Hippocampal formation (tissue), 2 donors: ENCODE measurements around the gene COMMD1.
"Not testable (repeated sequence)": the region's sequence is repeated elsewhere in the genome, so short reads cannot be mapped to it uniquely, and the experiment has no call there.

ENCODE experiments used
- DNase-seq, 2 donors: peaks; one replicate each; lab custom pipeline; 2025; lab: John Stamatoyannopoulos, UW

Gene COMMD1

DNA sequence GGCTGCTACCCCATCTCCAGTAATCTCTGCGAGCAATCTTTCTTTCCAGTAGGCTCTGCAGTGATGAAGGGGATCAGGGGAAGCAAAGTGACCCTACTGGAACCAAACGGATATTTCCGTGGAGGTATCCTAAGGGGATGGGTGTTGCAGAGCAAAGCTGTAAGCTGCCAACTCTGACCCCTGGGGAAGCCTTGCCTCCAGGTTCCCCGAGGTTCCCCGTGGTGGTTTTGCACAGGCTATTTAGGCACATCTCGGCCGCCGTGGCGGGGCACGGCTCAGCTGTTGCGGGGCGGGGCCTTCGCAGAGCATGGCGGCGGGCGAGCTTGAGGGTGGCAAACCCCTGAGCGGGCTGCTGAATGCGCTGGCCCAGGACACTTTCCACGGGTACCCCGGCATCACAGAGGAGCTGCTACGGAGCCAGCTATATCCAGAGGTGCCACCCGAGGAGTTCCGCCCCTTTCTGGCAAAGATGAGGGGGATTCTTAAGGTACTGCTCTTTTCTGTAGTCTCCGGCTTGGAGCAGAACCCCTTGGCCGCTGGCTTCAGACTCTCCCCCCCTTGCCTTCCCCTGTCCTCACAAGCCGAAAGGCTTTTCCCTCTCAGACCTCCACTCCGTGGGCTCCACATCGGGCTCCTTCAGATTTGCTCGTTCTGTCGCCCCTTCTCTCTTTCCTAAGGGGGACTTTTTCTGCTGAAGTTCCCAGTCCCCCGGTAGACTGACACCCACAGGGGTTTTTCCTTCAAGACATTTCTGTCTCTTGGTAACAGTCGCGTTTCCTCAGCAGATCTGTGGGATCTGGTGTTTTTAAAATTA, at the start of gene COMMD1:
COMMD1 (plus strand) TSS at position 303 of the 814 bp plus-strand sequence; CDS start at position 308, 5 bp downstream.
- DNase-seq: peak; percentile 74 to 84

DNA sequence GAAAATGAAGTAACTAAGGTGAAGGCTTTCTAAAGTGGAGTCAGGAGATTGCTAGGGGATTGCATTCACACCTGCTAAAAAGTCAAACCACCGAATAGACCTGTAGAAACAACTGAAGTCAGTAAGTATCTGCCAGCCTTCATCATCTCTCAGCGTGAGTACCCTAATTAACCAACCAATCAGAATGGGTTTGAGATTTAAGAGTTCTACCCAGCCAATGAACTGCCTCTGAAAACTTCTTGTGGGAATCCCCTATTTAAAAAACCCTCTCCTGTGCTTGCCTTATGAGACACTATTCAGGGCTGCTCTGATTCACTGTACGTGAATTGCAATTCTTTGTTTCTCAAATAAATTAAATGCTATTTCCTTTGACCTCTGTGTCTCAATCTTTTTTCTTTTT, 48.2 kb upstream of the COMMD1 start:
- DNase-seq: no peak

GRCh38 chr2:61862085-61862484, 43.4 kb upstream of the COMMD1 start:
- no peak for DNase-seq

DNA sequence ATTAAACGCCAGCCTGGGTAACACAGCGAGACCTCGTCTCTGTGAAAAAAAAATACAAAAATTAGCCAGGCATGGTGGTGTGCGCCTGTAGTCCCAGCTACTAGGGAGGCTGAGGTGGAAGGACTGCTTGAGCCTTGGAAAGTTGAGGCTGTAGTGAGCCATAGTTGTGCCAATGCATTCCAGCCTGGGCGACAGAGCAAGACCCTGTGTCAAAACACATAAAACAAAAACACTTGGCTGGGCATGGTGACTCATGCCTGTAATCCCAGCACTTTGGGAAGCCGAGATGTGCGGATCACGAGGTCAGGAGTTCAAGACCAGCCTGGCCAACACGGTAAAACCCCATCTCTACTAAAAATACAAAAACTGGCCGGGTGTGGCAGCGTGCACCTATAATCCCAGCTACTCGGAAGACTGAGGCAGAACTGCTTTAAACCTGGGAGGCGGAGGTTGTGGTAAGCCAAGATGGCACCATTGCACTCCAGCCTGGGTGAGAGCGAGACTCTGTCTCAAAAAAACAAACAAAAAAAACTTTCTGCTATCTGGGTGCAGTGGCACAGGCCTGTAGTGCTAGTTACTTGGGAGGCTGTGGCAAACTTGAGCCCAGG, 38.9 kb upstream of the COMMD1 start:
- DNase-seq: not testable (repeated sequence)

GRCh38 chr2:61876400-61876799, 29.1 kb upstream of the COMMD1 start:
- DNase-seq: no peak

GRCh38 chr2:61877571-61878245, 27.8 kb upstream of the COMMD1 start:
- DNase-seq: no peak

GRCh38 chr2:61878761-61879160, 26.7 kb upstream of the COMMD1 start:
- DNase-seq: no peak

DNA sequence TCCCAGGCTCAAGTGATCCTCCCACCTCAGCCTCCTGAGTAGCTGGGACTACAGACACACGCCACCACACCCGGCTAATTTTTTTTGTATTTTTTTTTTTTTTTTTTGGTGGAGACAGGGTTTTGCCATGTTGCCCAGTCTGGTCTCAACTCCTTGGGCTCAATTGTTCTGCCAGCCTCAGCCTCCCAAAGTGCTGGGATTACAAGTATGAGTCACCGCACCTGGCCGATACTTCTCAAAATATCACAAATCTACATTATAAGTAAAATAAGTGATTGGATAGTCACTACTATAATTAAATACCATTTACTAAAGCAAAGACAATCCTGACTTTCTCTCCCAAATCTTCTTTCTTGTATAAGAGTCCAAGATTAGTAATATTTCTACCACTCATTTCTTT, 26.1 kb upstream of the COMMD1 start:
- not testable (repeated sequence) for DNase-seq

- no peak for DNase-seq
Measured at GRCh38 chr2:61882850-61883249, 22.6 kb upstream of the COMMD1 start.

DNA sequence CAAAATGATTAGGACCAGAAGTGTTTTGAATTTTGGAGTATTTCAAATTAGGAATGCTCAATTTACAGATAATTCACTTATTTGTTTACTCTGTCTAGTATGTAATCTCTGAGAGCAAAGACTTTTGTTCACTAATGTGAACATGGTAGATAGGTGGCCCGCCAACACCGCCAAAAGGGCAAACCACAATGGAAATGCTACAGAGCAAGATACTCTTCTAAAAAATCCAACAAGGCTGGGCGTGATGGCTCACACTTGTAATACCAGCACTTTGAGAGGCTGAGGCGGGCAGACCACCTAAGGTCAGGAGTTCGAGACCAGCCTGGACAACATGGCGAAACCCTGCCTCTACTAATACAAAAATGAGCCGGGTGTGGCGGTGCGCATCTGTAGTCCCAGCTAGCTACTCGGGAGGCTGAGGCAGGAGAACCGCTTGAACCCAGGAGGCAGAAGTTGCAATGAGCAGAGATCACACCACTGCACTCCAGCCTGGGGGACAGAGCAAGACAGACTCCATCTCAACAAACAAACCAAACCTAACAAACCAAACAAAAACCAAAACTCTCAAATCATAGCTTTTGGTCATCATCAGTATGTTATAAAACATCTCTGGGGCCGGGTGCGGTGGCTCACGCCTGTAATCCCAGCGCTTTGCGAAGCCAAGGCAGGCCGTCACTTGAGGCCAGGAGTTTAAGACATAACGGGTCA, 19.4 kb upstream of the COMMD1 start:
- DNase-seq: no peak

- peak in 1 of 2 donors; percentile 63 for DNase-seq
Measured at GRCh38 chr2:61887717-61888266, 17.7 kb upstream of the COMMD1 start.

DNA sequence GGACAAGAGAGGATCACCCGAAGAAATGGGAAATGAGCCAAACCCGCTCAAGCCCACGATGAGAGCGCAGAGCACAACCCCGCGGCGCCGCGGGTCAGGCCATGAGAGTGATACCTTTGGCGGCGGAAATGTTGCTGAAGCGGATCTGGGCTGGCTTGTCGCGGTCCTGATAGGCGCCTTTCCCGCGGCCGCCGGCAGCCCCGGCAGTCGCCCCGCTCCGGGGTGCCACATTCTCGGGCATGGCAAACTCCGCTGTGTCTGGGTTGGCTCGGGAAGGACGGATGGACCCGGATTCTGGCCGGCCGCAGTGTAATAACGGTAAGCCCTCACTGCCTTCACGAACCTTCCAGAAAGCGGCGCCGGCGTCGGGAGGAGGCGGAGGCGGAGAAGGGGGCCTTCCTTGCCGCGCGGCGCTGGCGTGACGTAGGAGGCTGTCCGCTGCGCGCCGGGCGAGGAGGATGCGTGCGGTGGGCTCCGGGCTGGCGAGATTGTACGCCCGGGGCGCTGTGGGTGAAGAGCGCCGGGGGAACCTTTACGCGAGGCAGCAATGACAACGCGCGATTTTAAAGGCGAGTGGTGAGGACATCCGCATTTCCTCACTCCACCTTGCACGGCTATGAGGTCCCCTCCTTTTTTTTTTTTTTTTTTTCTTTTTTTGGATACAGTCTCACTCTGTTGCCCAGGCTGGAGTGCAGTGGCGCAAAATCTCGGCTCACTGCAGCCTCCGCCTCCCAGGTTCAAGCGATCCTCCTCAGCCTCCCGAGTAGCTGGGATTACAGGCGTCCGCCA, 17.0 kb upstream of the COMMD1 start, which contains the start of gene CCT4:
CCT4 (minus strand) TSS at position 390 of the 789 bp plus-strand sequence; CDS start at position 241, 149 bp downstream.
- peak; percentile 79 to 87 for DNase-seq

DNA sequence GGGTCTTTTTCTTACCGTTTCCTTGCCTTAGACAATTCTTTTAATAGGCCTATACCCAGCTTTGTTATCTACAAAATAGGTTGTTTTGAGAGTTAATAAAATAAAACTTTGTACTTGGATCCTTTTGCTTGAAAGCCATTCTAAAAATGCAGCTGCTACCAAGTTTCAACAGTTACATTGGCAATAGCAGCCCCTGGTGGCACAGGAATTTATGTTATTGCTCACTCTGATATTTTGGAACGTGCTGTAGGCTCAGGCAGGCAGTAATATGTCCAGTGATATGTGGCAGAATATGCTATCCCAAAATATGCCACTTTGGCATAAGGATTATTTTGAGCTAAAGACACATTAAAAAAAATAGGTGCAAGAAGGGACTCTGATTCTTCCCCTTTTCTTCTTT, 6.7 kb upstream of the COMMD1 start:
- peak in 1 of 2 donors; percentile 15 for DNase-seq

- DNase-seq: no peak
Measured at GRCh38 chr2:61900281-61900680, 5.2 kb upstream of the COMMD1 start.

GRCh38 chr2:61906186-61906470, 654 bp downstream of the COMMD1 start:
- DNase-seq: no peak

GRCh38 chr2:61909116-61909515, 3.6 kb downstream of the COMMD1 start:
- DNase-seq: no peak

DNA sequence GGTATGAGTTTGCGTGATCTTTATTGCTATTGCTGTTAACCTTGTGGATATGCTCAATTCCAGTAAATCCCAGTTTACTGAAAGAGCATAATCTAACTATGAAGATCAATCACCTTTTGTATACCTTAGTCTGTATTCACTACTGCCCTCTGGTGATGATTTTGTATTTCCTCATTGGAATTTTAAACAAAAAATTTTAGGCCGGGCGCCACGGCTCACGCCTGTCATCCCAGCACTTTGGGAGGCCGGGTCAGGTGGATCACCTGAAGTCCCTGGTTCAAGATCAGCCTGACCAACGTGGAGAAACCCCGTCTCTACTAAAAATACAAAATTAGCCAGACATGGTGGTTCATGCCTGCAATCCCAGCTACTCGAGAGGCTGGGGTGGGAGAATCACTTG, 5.1 kb downstream of the COMMD1 start:
- DNase-seq: no peak

DNA sequence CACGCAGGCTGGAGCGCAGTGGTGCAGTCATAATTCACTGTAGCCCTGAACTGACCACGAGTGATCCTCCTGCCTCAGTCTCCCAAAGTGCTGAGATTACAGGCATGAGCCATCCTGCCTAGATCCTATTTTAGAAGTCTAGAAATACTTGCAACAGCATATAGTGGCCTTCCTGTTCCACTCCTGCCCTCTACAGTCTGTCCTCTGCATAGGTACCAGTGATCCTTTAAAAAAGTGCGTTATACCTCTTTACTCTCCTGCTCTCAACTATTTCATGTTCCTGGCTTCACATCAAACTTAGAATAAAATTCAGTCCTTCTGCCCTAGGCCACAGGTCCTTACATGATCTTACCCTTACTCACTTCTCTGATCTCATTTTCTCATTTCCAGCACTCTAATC, 6.0 kb downstream of the COMMD1 start:
- no peak for DNase-seq

GRCh38 chr2:61914794-61915193, 9.3 kb downstream of the COMMD1 start:
- DNase-seq: not testable (repeated sequence)

DNA sequence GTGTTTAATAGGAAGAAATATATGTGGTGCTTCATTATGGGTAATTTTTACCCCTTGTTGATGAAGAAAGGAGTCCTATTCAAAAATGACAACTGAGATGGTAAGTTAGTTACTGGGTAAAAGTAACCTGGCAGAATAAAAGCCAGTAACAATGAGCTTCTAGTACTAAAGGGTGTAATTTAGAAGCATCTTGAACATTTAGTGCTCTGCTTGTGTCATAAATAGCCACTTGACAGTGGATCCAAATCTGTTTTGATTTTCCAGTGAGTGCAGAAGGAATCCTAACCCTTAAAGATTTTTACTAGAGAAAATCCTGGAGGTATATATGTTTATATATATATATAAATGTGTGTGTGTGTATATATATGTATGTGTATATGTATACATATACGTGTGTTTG, 15.1 kb downstream of the COMMD1 start:
- DNase-seq: no peak

- no peak for DNase-seq
Measured at GRCh38 chr2:61922714-61923113, 17.2 kb downstream of the COMMD1 start.
